ENCODE data around the gene TRPM1.

TRPM1 gene

GRCh38 chr15:31081588-31082250, 19.8 kb downstream of the TRPM1 start:
- no peaks in the 10 kb centered on the region for H3K36me3 ChIP-seq (ENCODE audit: control insufficient read depth in 2 of 2, insufficient read depth in 1 of 2, low read length in 2 of 2)
- no peaks in the 10 kb centered on the region for H3K4me1 ChIP-seq (ENCODE audit: control insufficient read depth, insufficient read depth, low read length)
- no peak overlapping the region for H3K27ac ChIP-seq (ENCODE audit: extremely low read depth, low read depth, low read length)
- TF ChIP-seq ZIC2 (tag by site-specific recombination; IDR thresholded peaks at IDR 0.05): peak; percentile 80
- peak; percentile 74 for TF ChIP-seq GLIS1 (tag by site-specific recombination; IDR thresholded peaks at IDR 0.05)
- no peak for TF ChIP-seq ZNF350 (tag by site-specific recombination; IDR thresholded peaks at IDR 0.05)
- TF ChIP-seq ZNF221 (tag by site-specific recombination; IDR thresholded peaks at IDR 0.05; ENCODE audit: borderline replicate concordance): no peak
- ChIA-PET CTCF (interaction anchor here (1.1 kb wide), 1 partner anchor 48 kb away, joined by 3 read pairs; no protein-coding TSS in a partner anchor), POLR2A (no interaction called here)
- no peaks in the 10 kb centered on the region for H3K9me3 ChIP-seq (ENCODE audit: control insufficient read depth, insufficient read depth, low read depth, low read length)
- no peak overlapping the region for H3K4me3 ChIP-seq (ENCODE audit: low read depth, low read length)

- POLR2A ChIA-PET: no interaction called here
- no peak overlapping the region for H3K4me3 ChIP-seq (ENCODE audit: low read depth, low read length)
- H3K36me3 ChIP-seq (ENCODE audit: control insufficient read depth in 2 of 2, insufficient read depth in 1 of 2, low read length in 2 of 2): no peaks in the 10 kb centered on the region
- no peak overlapping the region for H3K27ac ChIP-seq (ENCODE audit: extremely low read depth, low read depth, low read length)
- no peak for TF ChIP-seq ZNF138 (tag by site-specific recombination; IDR thresholded peaks at IDR 0.05; ENCODE audit: borderline replicate concordance)
- CTCF ChIA-PET: no interaction called here
- no peaks in the 10 kb centered on the region for H3K4me1 ChIP-seq (ENCODE audit: control insufficient read depth, insufficient read depth, low read length)
- no peaks in the 10 kb centered on the region for H3K9me3 ChIP-seq (ENCODE audit: control insufficient read depth, insufficient read depth, low read depth, low read length)
Measured at GRCh38 chr15:31081056-31081455, 20.5 kb downstream of the TRPM1 start.

- ChIA-PET POLR2A (no interaction called here), CTCF (no interaction called here)
- H3K4me1 ChIP-seq (ENCODE audit: control insufficient read depth, insufficient read depth, low read length): no peaks in the 10 kb centered on the region
Measured at GRCh38 chr15:31080591-31081014, 20.9 kb downstream of the TRPM1 start.

GRCh38 chr15:31079519-31079918, 22.0 kb downstream of the TRPM1 start:
- no peak for TF ChIP-seq AEBP2 (tag by site-specific recombination; IDR thresholded peaks at IDR 0.05; ENCODE audit: borderline replicate concordance)
- no peak for TF ChIP-seq ZNF837 (tag by site-specific recombination; IDR thresholded peaks at IDR 0.05)
- no peak for TF ChIP-seq ZNF514 (tag by site-specific recombination; IDR thresholded peaks at IDR 0.05)
- no peak for TF ChIP-seq GFI1B (tag by site-specific recombination; IDR thresholded peaks at IDR 0.05)
- TF ChIP-seq ZNF561 (tag by site-specific recombination; IDR thresholded peaks at IDR 0.05; ENCODE audit: borderline replicate concordance): no peak
- TF ChIP-seq ZNF785 (tag by site-specific recombination; IDR thresholded peaks at IDR 0.05): no peak
- ChIA-PET POLR2A (no interaction called here), CTCF (no interaction called here)
- Histone ChIP-seq H3K27ac (ENCODE audit: extremely low read depth, low read depth, low read length) (no peak overlapping the region), H3K9me3 (ENCODE audit: control insufficient read depth, insufficient read depth, low read depth, low read length) (no peaks in the 10 kb centered on the region), H3K36me3 (ENCODE audit: control insufficient read depth in 2 of 2, insufficient read depth in 1 of 2, low read length in 2 of 2) (no peaks in the 10 kb centered on the region), H3K4me3 (ENCODE audit: low read depth, low read length) (no peak overlapping the region), H3K4me1 (ENCODE audit: control insufficient read depth, insufficient read depth, low read length) (no peaks in the 10 kb centered on the region)

More at GRCh38 chr15:31080591-31081014, 20.9 kb downstream of the TRPM1 start:
- Histone ChIP-seq H3K27ac (ENCODE audit: extremely low read depth, low read depth, low read length) (no peak overlapping the region), H3K36me3 (ENCODE audit: control insufficient read depth in 2 of 2, insufficient read depth in 1 of 2, low read length in 2 of 2) (no peaks in the 10 kb centered on the region), H3K9me3 (ENCODE audit: control insufficient read depth, insufficient read depth, low read depth, low read length) (no peaks in the 10 kb centered on the region), H3K4me3 (ENCODE audit: low read depth, low read length) (no peak overlapping the region)
- no peak for TF ChIP-seq MYNN (tag by site-specific recombination; IDR thresholded peaks at IDR 0.05; ENCODE audit: borderline replicate concordance)
- TF ChIP-seq ZNF112 (tag by site-specific recombination; IDR thresholded peaks at IDR 0.05): no peak
- no peak for TF ChIP-seq HOXA7 (CRISPR knock-in tag; IDR thresholded peaks at IDR 0.05; ENCODE audit: borderline replicate concordance)
- no peak for TF ChIP-seq ZNF169 (tag by site-specific recombination; IDR thresholded peaks at IDR 0.05)
- no peak for TF ChIP-seq ZNF211 (tag by site-specific recombination; IDR thresholded peaks at IDR 0.05; ENCODE audit: low read depth)
- no peak for TF ChIP-seq ZNF26 (tag by site-specific recombination; IDR thresholded peaks at IDR 0.05)
